HepG2 (cell line): ENCODE results near the gene UBTF. TPM values are rescaled to one million over a fixed set of nuclear protein-coding genes. Genes with fewer than 3 reads are reported as not detected.
A peak's percentile ranks its signal among the peaks of the same experiment; 100 is the strongest.

Source experiments
- ATAC-seq: fragments of 200-7000 bp; cut with Tn5 transposase; 3 replicates; pipeline ENCODE4 v1.9.1; 2020; ENCODE audit warnings: mild to moderate bottlenecking, moderate library complexity
- BruUV-seq: library from RNA; stranded (reverse); fragments of 400-500 nt; replicated peaks from 2 replicates; lab custom pipeline; 2021; lab: Mats Ljungman, UMichigan
- CTCF ChIA-PET: fragments of 300-600 bp; formaldehyde crosslinking; extraction: SDS; loops from one replicate; lab custom pipeline; 2021; ENCODE audit warnings: low total read pairs, inconsistent platforms, low intra/inter-chr PET ratio; lab: Yijun Ruan, JAX
- POLR2A ChIA-PET: fragments of 350-600 bp; sonication (Branson Sonifier 250); formaldehyde crosslinking; loops from one replicate; lab custom pipeline; 2020; ENCODE audit warnings: antibody characterized with exemption, inconsistent platforms; lab: Yijun Ruan, JAX
- DNase-seq: peaks from one replicate; pipeline ENCODE4 v3.0.0-alpha.2; 2015; ENCODE audit warnings: low spot score
- FAIRE-seq: peaks from 3 replicates; lab custom pipeline; 2011; peaks lifted over from hg19 to GRCh38; lab: Jason Lieb, UNC
- H2AFZ ChIP-seq: one replicate; pipeline ENCODE4 v1.6.1; 2011; ENCODE audit warnings: low read length, inconsistent platforms
- H3K27ac ChIP-seq: fragments of 300-600 bp; 3 replicates; pipeline ENCODE4 v1.8.0; 2011; ENCODE audit warnings: mixed run types, mild to moderate bottlenecking, mixed read lengths, low read length, inconsistent platforms; ENCODE audit not compliant: insufficient read depth; ENCODE audit errors: extremely low read length
- H3K27me3 ChIP-seq, 2 experiments: fragments of 200-600 bp in 1 of 2; 2 replicates in 1 of 2; 3 replicates in 1 of 2; pipeline versions ENCODE4 v1.6.0 to v1.8.0; 2011; ENCODE audit warnings: low read length in 2 of 2, mild to moderate bottlenecking in 2 of 2, moderate library complexity in 2 of 2, inconsistent platforms in 1 of 2; ENCODE audit not compliant: insufficient read depth in 2 of 2, control insufficient read depth in 1 of 2
- H3K36me3 ChIP-seq, 2 experiments: fragments of 200-600 bp in 1 of 2; replicated peaks in 1 of 2; 2 replicates in 1 of 2; 3 replicates in 1 of 2; pipeline versions ENCODE4 v1.5.1 to v1.8.0; 2011; ENCODE audit warnings: low read length in 2 of 2, inconsistent platforms in 1 of 2; ENCODE audit not compliant: insufficient read depth in 2 of 2, control insufficient read depth in 1 of 2
- H3K4me1 ChIP-seq: 2 replicates; pipeline ENCODE4 v1.5.1; 2012; ENCODE audit warnings: low read length, inconsistent platforms; ENCODE audit not compliant: insufficient read depth
- H3K4me2 ChIP-seq: 2 replicates; pipeline ENCODE4 v1.6.0; 2011; ENCODE audit warnings: low read depth, low read length, inconsistent platforms
- H3K4me3 ChIP-seq, 3 experiments: fragments of 200-600 bp in 1 of 3; sonication (generic), shearing (Covaris generic) in 1 of 3; replicated peaks in 1 of 3; 2 replicates each; pipeline ENCODE4 v1.5.1; 2011 to 2016; ENCODE audit warnings: low read length in 3 of 3, inconsistent platforms in 2 of 3, low read depth in 2 of 3, mild to moderate bottlenecking in 2 of 3, control low read depth in 1 of 3, mixed read lengths in 1 of 3; ENCODE audit not compliant: insufficient read depth in 1 of 3
- H3K79me2 ChIP-seq: one replicate; pipeline ENCODE4 v1.6.1; 2011; ENCODE audit warnings: low read length, inconsistent platforms; ENCODE audit not compliant: insufficient read depth
- H3K9ac ChIP-seq: 2 replicates; pipeline ENCODE4 v1.6.0; 2011; ENCODE audit warnings: mild to moderate bottlenecking, low read depth, low read length, inconsistent platforms; ENCODE audit not compliant: insufficient read depth
- H3K9me3 ChIP-seq: 2 replicates; pipeline ENCODE4 v1.5.1; 2012; ENCODE audit warnings: mild to moderate bottlenecking, low read length
- H4K20me1 ChIP-seq: 2 replicates; pipeline ENCODE4 v1.6.0; 2011; ENCODE audit warnings: inconsistent platforms, mild to moderate bottlenecking, low read length, moderate library complexity; ENCODE audit not compliant: insufficient read depth
- GZF1 ChIP-seq: sonication (generic); formaldehyde crosslinking; IDR thresholded peaks from 2 replicates; pipeline ENCODE4 v1.5.1; 2020; ENCODE audit warnings: mild to moderate bottlenecking, missing genetic modification reagents
- MAF1 ChIP-seq: sonication (generic); formaldehyde crosslinking; IDR thresholded peaks from 2 replicates; pipeline ENCODE4 v1.5.0; 2020; ENCODE audit warnings: missing genetic modification reagents, borderline replicate concordance
- MED1 ChIP-seq: sonication (generic); formaldehyde crosslinking; IDR thresholded peaks from 2 replicates; pipeline ENCODE4 v1.4.0; 2020; ENCODE audit warnings: missing genetic modification reagents
- MEIS2 ChIP-seq: sonication (generic); formaldehyde crosslinking; IDR thresholded peaks from 2 replicates; pipeline ENCODE4 v1.9.0; 2021; ENCODE audit warnings: mild to moderate bottlenecking, missing genetic modification reagents
- MTA1 ChIP-seq: sonication (generic); formaldehyde crosslinking; IDR thresholded peaks from 2 replicates; pipeline ENCODE4 v1.4.0; 2020; ENCODE audit warnings: missing genetic modification reagents, mild to moderate bottlenecking, borderline replicate concordance
- NKX3-1 ChIP-seq: sonication (generic); formaldehyde crosslinking; IDR thresholded peaks from 2 replicates; pipeline ENCODE4 v1.5.0; 2020; ENCODE audit warnings: missing genetic modification reagents
- PATZ1 ChIP-seq: sonication (generic); formaldehyde crosslinking; IDR thresholded peaks from 2 replicates; pipeline ENCODE4 v1.4.0; 2020; ENCODE audit warnings: missing genetic modification reagents
- PBX3 ChIP-seq: sonication (generic); formaldehyde crosslinking; IDR thresholded peaks from 2 replicates; pipeline ENCODE4 v1.8.1; 2023; ENCODE audit warnings: missing genetic modification reagents, inconsistent platforms, borderline replicate concordance
- TEAD2 ChIP-seq: sonication (generic); formaldehyde crosslinking; IDR thresholded peaks from 2 replicates; pipeline ENCODE4 v1.9.0; 2021; ENCODE audit warnings: missing genetic modification reagents
- TFE3 ChIP-seq: IDR thresholded peaks from 2 replicates; pipeline ENCODE4 v1.6.1; 2016
- ZFP82 ChIP-seq: sonication (generic); formaldehyde crosslinking; IDR thresholded peaks from 2 replicates; pipeline ENCODE4 v1.5.1; 2020; ENCODE audit warnings: mild to moderate bottlenecking, missing genetic modification reagents, borderline replicate concordance
- ZNF280B ChIP-seq: sonication (generic); formaldehyde crosslinking; IDR thresholded peaks from 2 replicates; pipeline ENCODE4 v1.5.0; 2020; ENCODE audit warnings: missing genetic modification reagents, mild to moderate bottlenecking, borderline replicate concordance
- ZNF44 ChIP-seq: sonication (generic); formaldehyde crosslinking; IDR thresholded peaks from 2 replicates; pipeline ENCODE4 v1.5.1; 2020; ENCODE audit warnings: mild to moderate bottlenecking, missing genetic modification reagents
- WGBS: methylation state at CpG from one replicate; pipeline ENCODE4 v1.1.6; 2017; ENCODE audit warnings: low lambda C conversion rate; 5-methylcytosine and 5-hydroxymethylcytosine counted together
- in situ Hi-C: cut with HindIII; loops from 2 replicates; pipeline ENCODE4 v1.10.0; 2017; ENCODE audit warnings: low pct_unique_long_range_greater_than_20kb; ENCODE audit not compliant: extremely low pct_ligation_motif_present
- intact Hi-C: fragments of 100-400 bp; cut with micrococcal nuclease; formaldehyde crosslinking; loops from one replicate; pipeline ENCODE4 v1.10.0; 2022; ENCODE audit not compliant: unreplicated experiment
- polyA plus RNA-seq, 8 experiments: library from polyadenylated mRNA; depleted of rRNA in 3 of 8; stranded (reverse) in 7 of 8; unstranded in 1 of 8; fragments of >200 nt; fragmentation: Illumina TruSeq in 4 of 8; extraction: Trizol in 4 of 8; gene quantifications; 2 replicates each; pipeline versions ENCODE4 v1.2.1 to v1.2.3, GENCODE V29; 2011 to 2016; ENCODE audit warnings: low read depth in 4 of 8, missing spikeins in 1 of 8, mixed read lengths in 1 of 8; ENCODE audit not compliant: insufficient read depth in 1 of 8
- total RNA-seq, 5 experiments: library from RNA; depleted of rRNA; stranded (reverse); fragments of >200 nt; fragmentation: Illumina TruSeq; extraction: Trizol; gene quantifications; 2 replicates each; pipeline ENCODE4 v1.2.3, GENCODE V29; 2016; ENCODE audit warnings: low read depth in 1 of 5
- TF ChIP-seq, protein P1 (sequence below): sonication (generic); formaldehyde crosslinking; IDR thresholded peaks from 2 replicates; pipeline ENCODE4 v1.5.1; 2020; ENCODE audit warnings: missing genetic modification reagents, mild to moderate bottlenecking, borderline replicate concordance

UBTF gene
- total and polyA plus RNA-seq, 2 of the 13 experiments (the other 11 are each of a cell fraction or from before 2014, with no cell fraction given), result 15.2 to 60.9 TPM

DNA sequence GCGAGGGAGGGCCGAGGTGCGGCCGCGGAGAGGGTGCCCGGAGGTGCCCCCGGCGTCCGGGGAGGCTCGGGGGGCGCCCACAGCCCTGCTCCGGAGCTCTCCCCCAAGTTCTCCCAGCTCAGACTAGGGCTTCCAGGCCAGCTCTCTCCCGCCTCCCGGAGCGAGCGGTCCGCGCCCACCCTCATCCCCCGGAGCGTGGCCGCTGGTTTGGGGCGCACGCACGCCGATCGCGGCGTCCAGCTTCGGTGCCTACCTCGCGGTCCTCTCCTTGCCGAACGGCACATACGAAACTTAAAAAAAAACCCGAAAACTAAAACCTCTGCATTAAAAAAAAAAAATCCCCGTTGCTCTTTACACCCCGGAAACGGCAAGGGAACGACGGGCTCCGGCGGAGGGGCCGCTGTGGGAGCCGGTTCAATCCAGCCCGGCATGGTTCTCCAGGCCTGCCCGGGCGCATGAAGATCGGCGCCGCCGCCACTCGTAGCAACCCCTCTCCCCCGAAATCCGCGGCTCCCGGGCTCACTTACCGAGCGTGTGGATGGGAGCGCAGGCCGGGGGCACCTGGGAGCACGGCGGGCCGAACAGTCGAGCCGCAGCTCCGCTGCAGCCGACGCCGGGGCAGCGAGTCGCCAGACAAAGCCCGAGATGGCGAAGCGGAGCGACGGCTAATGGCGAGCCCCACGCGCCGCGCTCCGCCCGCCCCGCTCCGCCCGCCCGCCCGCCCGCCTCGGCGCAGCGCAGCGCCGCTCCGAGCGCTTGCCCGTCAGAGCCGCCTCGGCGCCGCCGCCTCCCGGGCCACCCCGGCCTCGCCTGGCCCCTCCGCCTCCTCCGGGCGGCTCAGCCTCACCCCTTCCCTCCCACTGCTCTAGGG is 973 bp upstream of the UBTF start:
- Histone ChIP-seq H3K36me3 (peaks cover 12 to 16% of the 10 kb centered on the region in 2 experiments), H3K4me2 (peak overlapping the region; percentile 95), H2AFZ (no peak overlapping the region), H3K27me3 (no peaks in the 10 kb centered on the region; a peak in 1 of 5 replicates), H3K9ac (peak overlapping the region; percentile 90), H3K4me3 (peak overlapping the region; percentile 88 to 99 (median 98)), H4K20me1 (no peaks in the 10 kb centered on the region; the same call in 1 of the 2 replicates), H3K79me2 (peaks cover 28% of the 10 kb centered on the region), H3K4me1 (peaks cover 34% of the 10 kb centered on the region), H3K27ac (peak overlapping the region; percentile 89), H3K9me3 (no peaks in the 10 kb centered on the region)
- intact Hi-C loops (no loop called here), in situ Hi-C loops (loop anchor here (5.0 kb wide), 1 partner anchor 107 kb away; no protein-coding TSS in a partner anchor)
- FAIRE-seq, result no peak
- ChIA-PET CTCF (no interaction called here), POLR2A (interaction anchor here (0.7 to 3.9 kb wide), 19 partner anchors 14 to 283 kb away, joined by 3 to 25 read pairs (median 4); partner anchors contain the start of genes ATXN7L3, FAM171A2, G6PC3 and GPATCH8)
- BruUV-seq, result TSS peak; percentile 49
- WGBS, result under 1% methylated on average over 61 of the region's 108 CpGs
- ATAC-seq, result peak; percentile 12
- no peak for DNase-seq
- TF ChIP-seq TFE3 (CRISPR knock-in tag), result no peak
- 0 out of 2 replicates have a peak, but pooled peaks have one; percentile 9 for TF ChIP-seq TEAD2 (CRISPR knock-in tag)
- peak; percentile 36; the same call in 1 of the 2 replicates for TF ChIP-seq PBX3 (CRISPR knock-in tag)
- TF ChIP-seq MED1 (CRISPR knock-in tag), result peak; percentile 21; the same call in 1 of the 2 replicates
- TF ChIP-seq, protein P1, sequence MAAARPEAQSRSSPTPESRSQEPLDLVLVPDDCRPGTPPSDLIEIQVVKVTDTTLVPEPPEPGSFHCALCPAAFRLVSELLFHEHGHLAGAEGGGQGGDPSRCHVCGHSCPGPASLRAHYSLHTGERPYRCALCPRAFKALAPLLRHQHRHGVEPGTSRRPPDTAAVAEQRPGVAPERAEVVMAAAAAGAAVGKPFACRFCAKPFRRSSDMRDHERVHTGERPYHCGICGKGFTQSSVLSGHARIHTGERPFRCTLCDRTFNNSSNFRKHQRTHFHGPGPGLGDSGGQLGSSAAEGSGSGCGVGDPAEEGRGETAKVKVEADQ, result peak; percentile 61; the same call in 1 of the 2 replicates
- TF ChIP-seq MAF1 (CRISPR knock-in tag), result 0 out of 2 replicates have a peak, but pooled peaks have one; percentile 53
- TF ChIP-seq ZNF44 (CRISPR knock-in tag), result no peak
- 0 out of 2 replicates have a peak, but pooled peaks have one; percentile 37 for TF ChIP-seq MEIS2 (CRISPR knock-in tag)
- peak; percentile 47; the same call in 1 of the 2 replicates for TF ChIP-seq MTA1 (CRISPR knock-in tag)
- TF ChIP-seq PATZ1 (CRISPR knock-in tag), result peak; percentile 34; the same call in 1 of the 2 replicates
- no peak for TF ChIP-seq ZFP82 (CRISPR knock-in tag)
- TF ChIP-seq ZNF280B (CRISPR knock-in tag), result 0 out of 2 replicates have a peak, but pooled peaks have one; percentile 11
- peak; percentile 40; the same call in 1 of the 2 replicates for TF ChIP-seq NKX3-1 (CRISPR knock-in tag)
- 0 out of 2 replicates have a peak, but pooled peaks have one; percentile 20 for TF ChIP-seq GZF1
